ENCODE data around the gene PGAP3.

The PGAP3 gene

DNA sequence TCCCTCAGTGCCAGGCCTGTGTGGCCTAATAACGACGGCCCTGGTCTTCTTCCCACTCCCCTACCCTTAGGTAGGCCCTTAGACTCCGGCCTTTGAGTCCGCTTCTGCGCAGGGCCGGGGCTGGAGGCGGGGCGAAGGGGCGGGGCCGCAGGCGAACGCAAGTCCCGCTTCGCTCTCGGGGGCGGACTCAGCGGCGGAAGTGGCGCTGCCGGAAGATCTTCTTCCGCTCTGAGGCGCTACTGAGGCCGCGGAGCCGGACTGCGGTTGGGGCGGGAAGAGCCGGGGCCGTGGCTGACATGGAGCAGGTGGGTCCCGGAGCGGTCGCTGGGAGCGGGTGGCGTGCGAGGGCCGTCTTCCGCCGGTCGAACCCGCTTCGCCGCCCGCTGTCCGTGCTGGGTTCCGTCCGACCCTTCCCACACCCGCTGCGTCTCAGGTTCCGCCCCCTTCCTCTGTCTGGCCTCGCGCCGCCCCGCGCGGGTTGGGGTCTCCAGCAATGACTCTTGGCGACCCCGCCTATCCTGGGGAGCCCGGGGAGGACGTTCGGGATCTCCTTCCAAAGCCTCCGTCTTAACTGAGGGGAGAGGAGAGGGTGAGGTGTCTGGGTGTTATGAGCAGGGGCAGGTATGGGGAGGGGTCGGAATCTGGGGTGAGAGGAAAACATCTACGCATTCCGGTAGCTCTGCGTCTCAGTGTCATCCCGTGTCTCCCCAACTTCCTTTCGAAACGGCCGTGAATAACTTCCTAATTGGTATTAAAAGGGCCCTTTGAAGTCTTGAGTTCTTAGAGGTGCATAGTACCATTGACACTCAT is 50.7 kb downstream of the PGAP3 start, which contains the start of gene STARD3:
STARD3 (plus strand) TSS at position 218 of the 810 bp plus-strand sequence. CDS start 16,388 bp downstream, outside the sequence.
- peak; percentile 87 for DNase-seq (ENCODE audit: low read depth)

DNA sequence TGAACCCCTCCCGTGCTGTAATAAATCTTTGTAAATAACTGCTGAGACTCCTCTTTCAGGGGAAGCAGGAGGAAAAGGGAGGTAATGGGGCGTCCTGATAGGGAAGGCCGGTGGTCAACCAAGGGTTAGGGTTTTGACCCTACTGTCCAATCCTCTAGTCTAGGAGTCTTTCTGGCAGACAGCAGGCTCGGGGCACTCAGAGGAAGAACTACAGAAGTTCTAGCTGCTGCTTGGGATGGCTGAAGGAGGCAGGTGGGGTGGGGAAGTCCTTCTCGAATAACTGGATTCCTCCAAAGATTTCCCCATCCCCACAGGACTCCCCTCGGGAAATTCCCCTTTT is 51.3 kb downstream of the PGAP3 start:
- DNase-seq (ENCODE audit: low read depth): no peak

DNA sequence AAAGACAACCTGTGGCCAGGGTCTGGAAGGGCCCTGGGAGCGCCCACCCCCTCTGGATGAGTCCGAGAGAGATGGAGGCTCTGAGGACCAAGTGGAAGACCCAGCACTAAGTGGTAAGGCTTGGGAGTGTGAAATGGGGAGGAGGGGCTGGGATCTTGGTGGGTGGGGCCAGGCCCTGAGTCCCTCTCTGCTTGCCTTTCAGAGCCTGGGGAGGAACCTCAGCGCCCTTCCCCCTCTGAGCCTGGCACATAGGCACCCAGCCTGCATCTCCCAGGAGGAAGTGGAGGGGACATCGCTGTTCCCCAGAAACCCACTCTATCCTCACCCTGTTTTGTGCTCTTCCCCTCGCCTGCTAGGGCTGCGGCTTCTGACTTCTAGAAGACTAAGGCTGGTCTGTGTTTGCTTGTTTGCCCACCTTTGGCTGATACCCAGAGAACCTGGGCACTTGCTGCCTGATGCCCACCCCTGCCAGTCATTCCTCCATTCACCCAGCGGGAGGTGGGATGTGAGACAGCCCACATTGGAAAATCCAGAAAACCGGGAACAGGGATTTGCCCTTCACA is 52.2 kb downstream of the PGAP3 start:
- DNase-seq (ENCODE audit: low read depth): no peak

DNA sequence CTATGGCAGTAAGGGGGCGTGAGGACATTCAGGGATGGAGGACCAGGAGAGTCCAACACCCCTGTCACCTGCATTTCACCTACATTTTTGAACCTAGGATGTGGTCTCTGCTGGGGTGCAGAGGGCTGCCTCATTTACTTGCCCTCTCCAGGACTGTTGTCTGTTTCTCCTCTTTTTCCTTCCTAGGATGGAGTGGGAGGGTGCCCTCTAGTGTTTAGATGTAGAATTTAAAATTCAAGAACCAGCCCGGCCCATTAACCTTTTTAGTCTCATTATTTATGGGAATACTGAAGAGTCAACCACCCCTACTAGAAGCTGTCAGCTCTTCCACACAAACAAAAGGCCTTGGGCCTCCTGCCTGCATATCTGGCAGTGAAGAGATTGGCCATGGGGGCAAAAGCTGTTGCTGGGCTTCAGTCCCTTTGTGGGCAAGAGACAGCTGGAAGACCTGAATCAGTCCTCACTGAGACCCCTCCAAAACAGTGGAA is 53.4 kb downstream of the PGAP3 start:
- DNase-seq (ENCODE audit: low read depth): no peak

DNA sequence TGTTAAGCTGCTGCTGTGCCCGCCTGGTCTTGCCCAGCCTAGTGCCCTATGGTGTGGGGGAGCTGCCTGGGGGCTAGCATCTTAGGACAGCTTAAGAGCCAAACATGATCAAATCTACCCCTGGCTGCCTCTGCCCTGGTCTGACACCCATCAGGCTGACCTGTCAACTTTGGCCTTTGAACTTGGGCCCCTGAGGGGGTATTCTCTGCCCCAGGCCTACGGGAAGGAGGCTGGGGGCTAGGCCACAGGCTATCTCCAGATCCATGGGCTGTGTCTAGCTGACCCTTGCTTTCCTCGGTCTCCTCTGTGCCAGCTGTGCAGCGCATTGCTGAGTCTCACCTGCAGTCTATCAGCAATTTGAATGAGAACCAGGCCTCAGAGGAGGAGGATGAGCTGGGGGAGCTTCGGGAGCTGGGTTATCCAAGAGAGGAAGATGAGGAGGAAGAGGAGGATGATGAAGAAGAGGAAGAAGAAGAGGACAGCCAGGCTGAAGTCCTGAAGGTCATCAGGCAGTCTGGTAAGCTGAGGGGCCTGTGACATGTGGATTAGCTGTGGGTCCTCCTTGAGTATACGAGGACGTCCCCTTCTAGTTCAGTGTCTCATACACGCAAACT is 54.2 kb downstream of the PGAP3 start:
- DNase-seq (ENCODE audit: low read depth): no peak

DNA sequence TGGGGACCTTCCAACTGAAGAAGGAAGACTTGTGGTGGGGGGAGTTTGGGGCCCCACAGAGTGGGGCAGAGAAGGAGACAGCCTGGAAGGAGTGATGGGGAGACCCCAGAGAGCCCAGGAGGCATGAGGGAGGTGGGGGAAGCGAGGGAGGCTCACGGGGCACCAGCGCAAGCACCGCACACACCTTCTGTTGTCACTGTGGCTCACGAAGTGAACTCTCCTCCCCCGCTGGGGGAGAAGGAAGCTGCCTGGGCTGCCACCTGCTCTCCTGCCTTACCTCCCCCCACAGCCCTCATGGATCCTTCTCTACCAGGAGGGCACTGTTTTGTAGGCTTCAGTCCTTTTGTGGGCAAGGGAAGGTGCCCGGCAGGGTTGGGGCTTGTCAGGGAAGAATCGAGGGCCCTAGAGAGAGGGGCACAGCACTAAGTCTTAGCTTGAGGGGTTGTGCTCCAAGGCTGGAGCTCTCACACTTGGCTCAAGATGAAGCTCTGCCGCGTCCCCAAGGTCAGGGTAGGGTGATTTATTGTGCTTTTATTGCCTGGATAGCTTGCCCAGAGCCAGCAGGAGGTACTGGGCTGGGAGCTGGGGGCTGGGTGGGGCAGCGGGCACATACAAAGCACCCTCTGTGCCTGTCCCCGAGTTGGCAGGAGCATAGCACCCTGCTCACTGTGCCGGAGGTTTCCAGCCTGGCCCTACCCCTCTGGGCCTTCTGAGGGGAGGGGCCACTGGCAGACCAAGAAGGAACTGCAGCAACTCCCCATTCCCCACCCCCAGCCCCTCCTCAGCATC is 55.5 kb downstream of the PGAP3 start:
- DNase-seq (ENCODE audit: low read depth): no peak

DNA sequence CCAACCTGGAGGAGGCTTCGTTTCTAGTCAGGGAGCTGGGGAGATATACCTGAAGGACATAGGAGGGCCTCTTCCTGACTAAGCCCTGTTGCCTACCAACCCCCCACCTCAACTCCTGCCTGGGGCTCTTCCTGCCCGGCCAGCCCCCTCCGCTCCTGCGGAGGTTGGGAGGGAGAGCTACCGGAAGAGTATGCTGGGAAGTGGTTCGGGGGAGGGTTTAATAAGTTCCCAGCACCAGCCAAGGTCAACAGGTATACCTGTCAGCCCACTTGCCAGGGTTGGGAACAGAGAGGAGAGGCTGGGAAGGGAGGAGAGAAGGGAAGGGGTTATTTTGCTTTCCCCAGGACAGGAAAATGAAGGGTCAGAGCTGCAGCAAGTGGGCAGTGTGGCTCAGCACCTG is 56.5 kb downstream of the PGAP3 start:
- no peak for DNase-seq (ENCODE audit: low read depth)

DNA sequence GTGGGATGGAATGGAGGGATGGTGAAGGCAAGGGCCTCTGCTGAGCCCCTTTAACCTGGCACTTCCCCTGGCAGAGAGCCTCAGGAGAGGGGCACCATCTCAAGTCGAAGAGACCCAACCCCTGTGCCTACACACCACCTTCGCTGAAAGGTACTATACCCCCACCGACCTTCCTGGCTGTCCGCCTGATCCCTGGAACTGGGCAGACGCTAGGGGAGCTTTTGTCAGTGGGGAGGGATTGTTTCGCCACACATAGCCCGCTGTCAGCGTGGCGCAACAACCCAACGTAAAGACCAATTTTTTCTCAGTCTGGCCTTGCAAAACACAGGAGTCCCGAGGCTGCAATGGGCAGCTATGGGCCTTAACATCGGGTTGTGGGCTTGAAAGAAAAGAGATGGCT is 58.0 kb downstream of the PGAP3 start:
- no peak for DNase-seq (ENCODE audit: low read depth)

DNA sequence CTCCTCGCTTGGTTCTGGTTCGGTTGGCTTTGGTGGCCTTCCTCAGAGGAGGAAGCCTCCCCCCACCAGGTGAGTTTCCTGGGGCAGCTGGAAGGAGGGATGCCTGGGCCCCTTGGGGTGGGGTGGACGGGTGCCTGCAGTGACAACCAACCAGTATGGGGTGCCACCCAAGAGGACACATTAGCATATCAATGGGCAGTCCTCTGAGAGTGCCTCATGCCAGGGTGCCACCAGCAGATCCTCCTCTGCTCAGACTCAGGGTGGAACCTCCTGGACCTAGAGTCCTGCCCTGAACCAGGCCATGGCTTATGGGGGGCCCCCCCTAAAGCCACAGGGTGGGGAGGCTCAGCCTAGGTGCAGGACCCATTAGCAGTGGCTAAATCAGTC is 58.4 kb downstream of the PGAP3 start:
- no peak for DNase-seq (ENCODE audit: low read depth)

DNA sequence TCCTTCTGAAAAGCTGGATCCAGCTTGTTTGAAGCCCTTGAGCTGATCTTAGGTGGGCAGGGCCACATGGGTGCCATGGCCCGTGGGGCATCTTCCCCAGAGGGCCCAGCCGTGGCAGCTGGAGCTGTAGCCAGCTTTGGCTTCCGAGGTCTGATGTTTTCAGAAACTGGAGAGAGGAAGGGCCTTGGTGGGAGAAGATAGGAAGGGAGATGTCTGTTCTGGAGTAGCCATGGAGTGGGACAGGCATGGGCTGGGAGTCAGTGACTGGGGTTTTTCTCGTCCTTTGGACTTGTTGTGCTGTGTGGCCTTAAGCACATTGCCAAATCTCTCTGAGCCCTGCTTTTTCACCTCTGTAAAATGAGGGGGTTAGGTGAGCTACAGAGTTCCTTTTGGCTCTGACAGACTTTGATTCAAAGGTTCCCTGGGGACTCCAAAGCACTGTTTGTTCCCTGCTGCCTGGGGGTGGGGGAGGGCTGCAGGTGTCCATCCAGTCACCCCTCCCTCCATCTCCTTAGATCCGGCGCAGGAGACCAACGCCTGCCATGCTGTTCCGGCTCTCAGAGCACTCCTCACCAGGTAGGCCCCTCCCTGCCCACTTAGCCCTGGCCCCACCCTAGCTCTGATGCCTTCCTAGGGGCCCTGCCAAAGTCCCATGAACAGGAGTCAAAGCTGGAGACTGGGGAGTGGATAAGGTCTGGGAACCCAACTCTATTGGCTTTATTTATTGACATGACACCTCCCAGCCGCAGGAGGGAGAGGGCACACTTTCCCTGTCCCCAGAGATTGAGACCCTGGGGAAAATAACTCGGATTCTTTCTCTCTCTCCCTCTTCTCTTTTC is 59.0 kb downstream of the PGAP3 start:
- DNase-seq (ENCODE audit: low read depth): no peak

DNA sequence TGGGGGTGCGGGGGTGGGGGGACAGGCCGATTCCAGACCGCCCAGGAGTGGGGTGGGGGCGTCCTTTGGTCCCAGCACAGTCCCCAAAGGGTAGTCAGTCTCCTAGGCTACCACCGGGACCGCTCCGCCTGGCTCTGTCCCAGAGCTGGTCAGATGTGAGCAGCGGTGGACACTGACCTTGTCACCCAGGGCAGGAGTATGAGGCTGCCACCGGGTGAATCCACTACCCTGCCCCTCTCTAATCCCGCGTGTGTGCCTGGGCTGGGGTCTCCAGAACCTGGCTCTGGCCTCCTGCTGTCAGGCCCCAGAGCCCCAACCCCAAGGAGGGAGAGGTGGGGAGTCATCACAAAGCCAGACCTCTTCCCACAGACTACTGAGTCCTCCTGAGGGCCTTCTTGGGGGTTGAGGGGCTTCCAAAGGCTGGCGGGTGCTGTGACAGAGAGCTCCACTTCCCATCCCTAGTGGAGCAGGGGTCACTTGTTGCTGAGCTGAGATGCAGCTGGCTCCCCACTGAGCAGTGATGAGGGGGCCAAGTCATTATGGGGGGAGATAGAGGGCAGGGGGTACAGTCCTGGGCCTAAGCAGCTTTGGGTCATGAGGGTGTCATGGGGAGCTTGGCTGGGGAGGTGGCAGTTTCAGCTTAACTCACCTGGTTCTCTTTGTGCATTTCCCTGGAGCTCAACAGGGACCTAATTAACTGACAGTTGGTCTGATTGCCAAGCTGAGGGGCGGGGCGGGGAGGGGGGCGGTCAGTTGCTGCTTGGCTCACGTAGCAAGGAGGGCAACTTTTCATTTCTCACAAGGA is 59.9 kb downstream of the PGAP3 start:
- DNase-seq (ENCODE audit: low read depth): no peak

DNA sequence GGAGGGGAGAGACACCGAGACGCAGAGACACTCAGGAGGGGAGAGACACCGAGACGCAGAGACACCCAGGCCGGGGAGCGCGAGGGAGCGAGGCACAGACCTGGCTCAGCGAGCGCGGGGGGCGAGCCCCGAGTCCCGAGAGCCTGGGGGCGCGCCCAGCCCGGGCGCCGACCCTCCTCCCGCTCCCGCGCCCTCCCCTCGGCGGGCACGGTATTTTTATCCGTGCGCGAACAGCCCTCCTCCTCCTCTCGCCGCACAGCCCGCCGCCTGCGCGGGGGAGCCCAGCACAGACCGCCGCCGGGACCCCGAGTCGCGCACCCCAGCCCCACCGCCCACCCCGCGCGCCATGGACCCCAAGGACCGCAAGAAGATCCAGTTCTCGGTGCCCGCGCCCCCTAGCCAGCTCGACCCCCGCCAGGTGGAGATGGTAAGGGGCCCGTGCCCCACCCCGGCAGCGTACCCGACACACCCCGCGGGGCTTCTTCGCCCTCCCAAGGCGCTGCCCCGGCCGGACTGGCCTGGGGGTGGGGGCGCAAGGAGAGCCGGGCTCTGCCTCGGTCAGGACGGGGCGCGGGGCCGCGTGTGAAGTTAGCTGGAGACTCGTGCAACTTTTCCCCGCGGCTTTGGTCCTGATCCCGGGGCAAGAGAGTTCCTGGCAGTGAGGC is 60.7 kb downstream of the PGAP3 start:
- DNase-seq (ENCODE audit: low read depth): no peak

DNA sequence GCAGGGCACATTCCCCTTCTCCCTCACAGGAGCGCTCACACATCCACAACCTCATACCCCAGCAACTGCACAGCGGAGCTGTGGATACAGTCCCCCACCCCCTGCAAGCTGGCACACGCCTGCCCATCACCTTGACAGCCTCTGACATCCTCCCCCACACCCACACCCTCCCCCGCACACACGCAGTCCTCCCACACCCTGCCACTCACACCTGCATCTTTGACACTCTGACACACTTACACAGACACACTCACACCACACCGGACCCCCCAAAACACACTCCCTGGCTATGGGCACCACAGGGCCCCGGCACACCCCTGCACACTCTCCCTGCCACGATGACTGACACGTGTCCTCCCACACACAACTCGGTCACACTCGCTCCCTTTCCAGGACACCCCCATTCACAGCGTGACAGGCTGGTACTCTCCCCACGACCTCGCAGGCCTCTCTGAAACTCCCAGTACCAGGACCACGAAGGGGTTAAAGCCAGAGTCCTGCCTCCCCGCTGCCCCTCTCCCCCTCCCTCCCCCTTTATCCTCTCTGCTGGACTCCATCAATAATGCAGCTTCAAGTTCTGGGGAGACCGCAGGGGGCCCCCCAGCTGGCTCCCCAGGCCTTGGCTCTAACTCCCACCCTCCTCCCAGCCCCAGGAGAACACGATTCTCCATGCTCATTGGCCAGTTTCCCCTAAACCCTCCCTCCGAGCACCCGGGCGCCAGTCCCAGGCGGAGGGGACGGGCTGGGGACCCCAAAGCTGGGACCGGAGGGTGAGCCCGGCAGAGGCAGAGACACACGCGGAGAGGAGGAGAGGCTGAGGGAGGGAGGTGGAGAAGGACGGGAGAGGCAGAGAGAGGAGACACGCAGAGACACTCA is 61.4 kb downstream of the PGAP3 start, which contains the start of gene PPP1R1B:
PPP1R1B (plus strand) TSS at position 782 of the 876 bp plus-strand sequence. CDS start 441 bp downstream, outside the sequence.
- DNase-seq (ENCODE audit: low read depth): no peak

DNA sequence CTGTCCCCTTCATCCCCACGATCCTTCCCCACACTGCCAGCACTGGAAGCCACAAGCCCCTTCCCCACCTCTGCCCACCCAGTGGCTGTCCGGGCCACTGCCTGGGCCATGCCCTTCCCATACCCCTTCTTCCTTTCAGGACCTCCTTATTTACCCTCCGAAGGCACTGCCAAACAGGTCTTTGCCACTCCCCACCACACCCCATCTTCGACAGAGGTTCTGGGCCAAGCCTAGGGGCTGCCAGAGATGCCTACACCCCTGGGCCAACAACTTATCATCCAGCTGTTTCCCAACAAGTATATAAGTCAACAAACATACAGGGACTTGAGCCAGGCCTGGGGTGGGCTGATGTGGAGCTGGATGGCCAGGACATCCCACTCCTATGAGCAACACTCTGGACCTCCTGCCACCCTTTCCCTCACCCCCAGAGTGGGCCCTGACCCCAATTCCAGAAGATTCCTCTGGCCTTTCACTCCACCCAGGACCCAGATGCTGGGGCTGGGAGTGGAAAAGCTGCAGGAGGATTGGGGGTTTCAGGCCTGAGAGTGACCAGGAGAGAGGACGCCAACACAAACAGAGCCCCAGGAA is 62.6 kb downstream of the PGAP3 start:
- DNase-seq (ENCODE audit: low read depth): no peak

DNA sequence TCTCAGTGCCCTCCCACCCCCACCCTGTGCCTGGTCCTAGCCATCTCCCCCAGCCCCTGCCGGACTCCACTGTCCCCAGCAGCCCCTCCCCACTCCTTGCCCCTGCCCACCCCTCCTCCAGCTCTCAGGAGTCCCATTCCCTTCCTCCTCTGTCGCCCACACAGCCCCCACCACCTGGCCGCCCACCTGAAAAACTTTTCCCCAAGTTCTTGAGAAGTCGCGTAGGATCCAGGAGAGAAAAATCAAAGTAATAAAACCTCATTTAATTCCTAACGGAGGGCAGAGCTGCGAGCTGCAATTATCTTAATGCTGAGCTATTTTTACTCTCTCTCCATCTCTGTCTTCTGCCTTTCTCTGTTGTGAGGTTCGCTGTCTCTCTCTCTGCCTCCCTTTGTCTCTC is 63.5 kb downstream of the PGAP3 start:
- DNase-seq (ENCODE audit: low read depth): no peak

DNA sequence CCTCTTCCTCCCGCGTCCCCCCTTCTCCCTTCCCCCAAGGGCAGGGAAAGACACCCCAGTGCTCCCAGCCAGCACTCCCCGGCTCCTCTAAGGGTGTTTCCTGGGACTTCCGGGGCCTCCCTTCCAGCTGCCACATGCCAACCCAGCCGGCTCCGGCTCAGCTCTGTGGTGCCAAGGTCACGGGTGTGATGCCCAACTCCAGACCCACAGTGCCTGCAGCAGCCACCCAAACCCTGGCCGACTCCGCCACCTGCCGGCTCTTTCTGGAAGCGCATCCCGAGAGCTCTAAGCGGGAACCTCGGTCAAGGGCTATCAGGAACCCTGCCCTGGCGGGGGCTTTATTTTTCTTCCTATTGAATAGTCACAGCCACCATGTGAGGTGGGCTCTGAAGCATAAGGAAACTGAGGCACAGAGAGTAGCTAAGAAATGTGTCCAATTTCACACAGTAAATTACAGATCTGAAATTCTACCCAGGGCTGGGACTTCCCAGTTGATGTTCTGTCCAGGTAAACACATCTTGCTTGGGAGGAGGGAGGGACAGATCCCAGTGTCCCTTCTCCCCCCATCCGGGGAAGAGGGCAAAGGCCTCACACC is 64.4 kb downstream of the PGAP3 start:
- peak; percentile 87 for DNase-seq (ENCODE audit: low read depth)

DNA sequence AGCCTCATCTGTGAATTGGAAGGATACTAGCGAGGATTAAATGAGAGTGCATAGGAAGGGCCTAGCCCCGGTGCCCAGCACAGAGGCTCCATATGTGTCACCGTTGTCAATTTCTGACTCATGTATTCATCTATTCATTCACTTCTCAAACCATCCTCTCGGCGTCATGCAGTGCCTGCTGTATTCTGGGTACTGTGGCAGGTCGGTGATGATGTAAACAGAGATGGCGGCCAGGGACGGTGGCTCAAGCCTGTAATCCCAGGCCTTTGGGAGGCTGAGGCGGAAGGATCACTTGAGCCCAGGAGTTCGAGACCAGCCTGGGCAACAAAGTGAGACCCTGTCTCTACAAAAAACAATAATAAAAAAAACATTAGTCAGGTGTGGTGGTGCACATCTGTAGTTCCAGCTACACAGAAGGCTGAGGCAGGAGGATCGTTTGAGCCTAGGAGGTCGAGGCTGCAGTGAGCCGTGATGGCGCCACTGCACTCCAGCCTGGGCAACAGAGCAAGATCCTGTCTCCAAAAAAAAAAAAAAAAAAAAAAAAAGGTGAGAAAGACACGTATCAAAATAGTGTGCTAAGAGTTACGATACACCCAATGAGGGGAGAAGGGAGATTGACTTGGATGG is 65.4 kb downstream of the PGAP3 start:
- DNase-seq (ENCODE audit: low read depth): no peak

All from stimulated activated CD8-positive, alpha-beta memory T cell treated with anti-CD3 and anti-CD28 coated beads, Interleukin-7, amount 100 ng/mL, for 24 hours (primary cell).